HG03045 (cell line): Measurements from ENCODE around the gene CASKIN1.
"Not testable (repeated sequence)": the region's sequence is repeated elsewhere in the genome, so short reads cannot be mapped to it uniquely, and the experiment has no call there.

Experiments used
- ATAC-seq: cut with Tn5 transposase; IDR thresholded peaks from one replicate; pipeline ENCODE4 v1.9.1; 2021; ENCODE audit warnings: mild to moderate bottlenecking, moderate library complexity; ENCODE audit not compliant: unreplicated experiment

Gene CASKIN1

DNA sequence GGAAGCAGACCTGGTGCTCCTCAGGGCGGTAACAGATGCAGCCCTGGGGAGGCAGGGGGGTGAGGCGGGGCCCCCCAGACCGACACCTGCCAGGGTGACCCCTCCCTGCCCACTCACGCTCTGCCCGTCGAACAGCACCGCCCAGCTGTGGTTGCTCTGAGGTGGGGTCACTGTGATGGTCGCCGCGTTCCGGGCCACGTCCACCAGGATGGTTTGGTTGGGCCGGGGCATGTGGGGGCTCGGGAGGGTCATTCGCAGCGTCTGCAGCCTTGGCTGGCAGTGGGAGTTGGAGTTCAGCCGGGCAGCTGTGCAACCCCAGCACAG, 13.6 kb upstream of the CASKIN1 start:
- no peak for ATAC-seq

GRCh38 chr16:2209258-2210008, 13.0 kb upstream of the CASKIN1 start:
- ATAC-seq = no peak

DNA sequence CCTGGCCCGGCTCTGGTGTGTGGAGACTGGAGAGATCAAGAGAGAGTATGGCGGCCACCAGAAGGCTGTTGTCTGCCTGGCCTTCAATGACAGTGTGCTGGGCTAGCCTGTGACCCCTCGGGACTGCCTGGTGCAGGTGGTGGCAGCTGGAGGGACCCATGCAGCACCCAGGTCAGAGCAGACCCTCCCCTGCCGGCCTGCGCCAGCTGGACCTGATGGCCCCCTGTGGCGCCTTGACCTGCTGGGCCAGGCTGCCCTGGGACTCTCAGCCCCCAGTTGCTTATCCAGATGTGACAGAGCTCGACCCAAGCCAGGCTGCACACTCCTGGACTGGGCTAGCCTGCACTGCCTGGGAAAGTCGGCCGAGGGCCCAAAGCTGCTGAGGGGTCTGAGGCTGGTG, 12.4 kb upstream of the CASKIN1 start:
- no peak for ATAC-seq

GRCh38 chr16:2208308-2208707, 11.9 kb upstream of the CASKIN1 start:
- no peak for ATAC-seq

DNA sequence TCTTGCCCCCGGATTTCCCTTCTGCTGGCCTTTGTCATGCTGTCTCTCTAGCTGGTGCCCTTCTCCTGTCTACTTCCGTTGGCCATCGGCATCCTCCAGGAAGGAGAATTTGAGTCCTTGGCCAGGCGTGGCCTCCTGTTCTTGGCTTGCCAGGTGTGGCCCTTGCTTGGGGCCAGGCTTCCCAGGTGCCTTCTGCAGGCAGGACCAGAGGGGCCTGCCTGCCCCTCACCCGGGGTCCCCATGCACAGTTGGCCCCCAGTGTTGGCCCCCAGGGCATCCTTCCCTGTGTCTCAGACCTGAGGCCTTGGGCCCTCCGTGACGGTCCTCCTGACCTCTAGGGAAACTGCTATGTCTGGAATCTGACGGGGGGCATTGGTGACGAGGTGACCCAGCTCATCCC, 11.5 kb upstream of the CASKIN1 start:
- no peak for ATAC-seq

DNA sequence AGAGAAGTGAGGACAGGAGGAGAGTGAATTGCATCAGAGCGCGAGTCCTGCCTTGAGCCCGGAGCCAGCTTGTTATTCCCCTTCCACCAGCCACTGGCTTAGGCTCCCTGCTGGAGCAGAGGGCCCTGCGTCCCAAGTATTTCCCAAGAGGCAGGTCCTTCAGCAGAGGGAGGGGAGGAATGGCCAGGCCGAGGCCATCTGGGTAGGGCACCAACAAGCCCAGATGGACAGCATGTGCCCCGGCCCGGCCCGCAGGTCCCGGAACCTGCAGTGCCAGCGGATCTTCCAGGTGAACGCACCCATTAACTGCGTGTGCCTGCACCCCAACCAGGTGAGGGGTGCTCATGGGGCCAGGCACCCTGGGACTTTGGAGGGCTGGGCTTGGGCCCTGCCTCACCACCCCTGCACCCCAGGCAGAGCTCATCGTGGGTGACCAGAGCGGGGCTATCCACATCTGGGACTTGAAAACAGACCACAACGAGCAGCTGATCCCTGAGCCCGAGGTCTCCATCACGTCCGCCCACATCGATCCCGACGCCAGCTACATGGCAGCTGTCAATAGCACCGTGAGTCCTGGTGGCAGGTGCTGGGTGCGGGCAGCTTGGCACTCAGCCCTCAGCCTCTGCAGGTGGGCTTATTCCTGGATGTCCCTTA, 10.5 kb upstream of the CASKIN1 start:
- ATAC-seq = no peak

DNA sequence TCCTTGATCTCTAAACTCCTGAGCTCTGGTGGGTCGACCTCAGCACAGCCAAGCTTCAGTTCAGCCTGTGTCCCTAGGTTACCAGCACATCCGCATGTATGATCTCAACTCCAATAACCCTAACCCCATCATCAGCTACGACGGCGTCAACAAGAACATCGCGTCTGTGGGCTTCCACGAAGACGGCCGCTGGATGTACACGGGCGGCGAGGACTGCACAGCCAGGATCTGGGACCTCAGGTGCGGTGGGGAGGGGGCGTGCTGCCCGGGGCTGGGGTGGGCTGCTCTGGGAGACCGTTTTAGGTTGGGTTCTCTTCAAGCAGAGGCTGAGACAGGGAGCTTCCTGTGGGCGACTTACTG, 10.0 kb upstream of the CASKIN1 start:
- ATAC-seq = no peak

DNA sequence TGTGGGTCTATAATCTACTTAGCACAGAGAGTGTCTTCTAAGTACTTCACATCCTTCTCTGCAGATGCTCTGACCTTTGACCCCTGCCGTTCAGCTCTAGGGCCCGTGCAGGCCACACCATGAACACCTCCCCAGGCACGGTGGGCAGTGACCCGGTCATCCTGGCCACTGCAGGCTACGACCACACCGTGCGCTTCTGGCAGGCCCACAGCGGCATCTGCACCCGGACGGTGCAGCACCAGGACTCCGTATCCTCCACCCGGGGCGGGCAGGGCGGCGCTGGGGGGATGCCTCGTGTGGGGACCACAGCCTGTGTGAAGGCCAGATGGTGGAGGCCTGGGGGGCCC, 9.5 kb upstream of the CASKIN1 start:
- peak; percentile 3 for ATAC-seq

DNA sequence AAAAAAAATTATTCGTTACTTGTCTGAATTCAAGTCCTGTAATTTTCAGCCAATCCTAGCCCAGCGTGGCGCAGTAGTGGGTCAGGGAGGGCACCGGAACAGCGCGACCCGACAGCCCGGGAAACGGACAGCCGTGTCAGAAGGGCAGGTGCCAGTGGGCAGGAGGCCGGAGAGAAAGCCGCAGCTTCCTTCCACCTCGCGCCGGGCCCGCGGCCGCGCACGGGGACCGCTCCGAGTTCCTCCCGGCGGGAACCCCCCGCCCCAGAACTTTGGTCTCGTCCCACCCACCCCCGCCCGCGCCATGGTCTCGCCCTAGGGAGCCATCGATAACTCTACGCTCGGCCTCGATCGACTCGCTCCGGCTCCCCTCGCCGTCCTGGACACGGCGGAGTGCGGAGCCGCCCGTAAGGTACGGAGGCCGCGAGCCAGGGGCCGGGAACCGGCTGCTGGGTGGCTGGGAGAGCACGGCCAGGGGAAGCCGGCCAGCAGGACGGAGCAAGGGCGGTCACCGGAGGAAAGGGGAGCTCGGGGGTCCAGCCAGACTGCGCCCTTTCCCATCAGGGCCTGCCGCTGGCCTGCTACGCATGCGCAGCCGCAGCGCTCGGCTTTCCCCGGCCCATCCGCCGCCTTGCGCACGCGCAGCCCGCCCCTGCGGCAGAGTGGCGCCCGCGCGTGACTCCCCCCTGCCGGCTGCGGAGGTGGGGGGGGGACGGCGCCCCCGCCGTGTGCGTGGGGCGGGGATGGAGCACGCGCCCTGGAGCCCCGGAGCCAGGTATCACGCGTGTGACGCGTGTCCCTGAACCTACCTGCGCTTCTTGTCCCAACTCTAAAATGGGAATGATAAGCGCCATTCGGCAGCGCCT, 8.9 kb upstream of the CASKIN1 start, which contains the start of gene MLST8:
Gene MLST8, plus strand, starts transcription at position 351 of the 863 bp plus-strand sequence. CDS start 632 bp downstream, outside the sequence.
- peak; percentile 62 for ATAC-seq

- no peak for ATAC-seq
Measured at GRCh38 chr16:2204416-2205103, 8.2 kb upstream of the CASKIN1 start.

DNA sequence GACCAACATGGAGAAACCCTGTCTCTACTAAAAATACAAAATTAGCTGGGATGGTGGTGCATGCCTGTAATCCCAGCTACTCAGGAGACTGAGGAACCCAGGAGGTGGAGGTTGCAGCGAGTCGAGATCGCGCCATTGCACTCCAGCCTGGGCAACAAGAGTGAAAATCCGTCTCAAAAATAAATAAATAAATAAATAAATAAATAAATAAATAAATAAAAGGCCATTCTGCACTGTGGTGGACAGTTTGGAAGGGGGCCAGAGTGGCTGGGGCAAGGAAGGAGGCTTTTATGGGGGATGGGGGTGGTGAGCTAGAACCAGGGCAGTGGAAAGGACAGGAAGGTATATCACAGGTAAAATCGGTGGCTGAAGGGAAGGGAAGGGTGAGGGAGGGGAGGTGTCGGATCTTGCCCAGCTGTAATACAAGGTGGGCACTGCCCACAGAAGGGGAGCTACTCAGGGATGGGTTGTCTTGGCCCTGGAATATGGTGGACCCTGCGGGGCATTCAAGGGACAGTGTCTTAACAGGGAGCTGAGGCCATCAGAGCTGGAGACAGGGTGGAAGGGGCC, 6.8 kb upstream of the CASKIN1 start:
- ATAC-seq = not testable (repeated sequence)

DNA sequence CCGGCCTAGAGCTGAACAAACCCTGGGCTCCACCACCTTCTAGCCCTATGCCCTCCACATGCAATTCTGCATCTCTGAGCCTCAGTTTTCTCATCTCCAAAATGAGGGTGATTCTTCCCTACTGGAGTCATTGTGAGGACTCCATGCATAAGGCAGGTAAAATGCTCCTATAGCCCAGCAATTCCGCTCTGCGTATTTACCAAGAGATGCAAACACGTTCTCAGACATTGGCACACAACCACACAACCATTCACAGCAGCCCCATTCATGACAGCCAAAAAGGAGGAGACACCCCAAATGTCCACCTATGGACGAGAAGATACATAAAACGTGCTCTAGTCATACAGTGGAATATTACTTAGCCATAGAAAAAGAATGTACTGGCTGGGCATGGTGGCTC, 3.9 kb upstream of the CASKIN1 start:
- ATAC-seq = no peak

DNA sequence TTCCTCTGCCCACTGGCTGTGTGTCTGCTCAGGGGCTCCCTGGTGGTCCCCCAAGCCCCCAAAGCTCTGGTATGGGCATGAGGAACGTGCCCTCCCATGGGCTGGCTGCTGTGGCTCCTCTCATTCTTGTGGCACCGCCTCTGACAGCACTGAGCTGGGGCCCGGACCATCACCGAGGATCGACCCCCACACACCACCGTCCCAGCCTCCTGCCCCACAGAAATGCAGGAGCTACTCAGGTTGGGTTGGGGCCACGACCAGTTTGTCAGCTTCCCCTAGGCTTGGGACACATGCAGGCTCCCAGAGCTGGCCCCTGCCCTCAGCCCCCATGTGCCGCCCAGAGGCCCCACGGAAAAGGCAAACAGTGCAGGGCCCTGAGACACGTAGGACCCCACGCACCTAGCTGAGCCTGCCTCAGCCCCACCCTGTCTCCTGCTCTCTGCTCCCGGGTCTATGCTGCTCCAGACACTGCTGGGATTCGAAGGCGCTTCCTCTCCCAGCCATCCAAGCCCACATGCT, 3.3 kb upstream of the CASKIN1 start:
- ATAC-seq = no peak

DNA sequence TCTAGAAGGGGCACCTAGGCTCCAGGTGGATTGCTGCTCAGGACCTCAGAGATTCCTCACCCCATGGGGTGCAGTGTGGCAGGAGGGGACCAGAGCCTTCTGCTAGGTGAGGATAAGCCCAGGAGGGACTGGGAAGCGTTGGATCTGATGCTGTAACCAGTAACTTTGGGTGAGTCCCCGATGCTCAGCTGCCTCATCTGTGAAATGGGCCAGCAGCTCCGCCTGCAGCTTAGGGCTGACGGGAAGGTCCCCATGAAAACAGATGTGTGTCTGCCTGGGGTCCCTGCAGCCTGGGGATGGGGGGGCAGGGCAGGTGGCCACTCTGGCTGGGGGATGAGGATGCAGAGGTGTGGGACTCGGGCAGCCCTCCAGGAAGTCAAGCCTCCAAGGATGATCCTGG, 2.7 kb upstream of the CASKIN1 start:
- no peak for ATAC-seq

GRCh38 chr16:2198283-2198682, 1.9 kb upstream of the CASKIN1 start:
- ATAC-seq = no peak

DNA sequence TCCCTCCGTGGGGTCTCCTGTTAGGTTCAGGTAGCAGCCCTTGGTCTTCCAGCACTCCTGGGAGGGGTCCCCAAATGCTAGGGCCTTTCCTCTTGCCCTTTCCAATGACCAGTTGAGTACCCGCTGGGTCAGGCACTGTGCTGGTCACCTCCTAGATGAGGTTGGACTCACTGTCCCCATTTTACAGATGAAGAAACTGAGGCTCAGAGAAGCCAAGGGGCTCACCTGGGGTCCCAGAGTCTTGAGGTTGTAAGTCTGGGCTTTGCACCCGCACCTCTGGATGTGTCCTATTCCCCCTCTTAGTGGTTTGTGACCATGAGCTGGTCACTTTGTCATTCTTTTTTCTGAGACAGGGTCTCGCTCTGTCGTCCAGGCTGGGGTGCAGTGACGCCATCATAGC, 1.4 kb upstream of the CASKIN1 start:
- no peak for ATAC-seq

GRCh38 chr16:2196981-2197511, 641 bp upstream of the CASKIN1 start:
- no peak for ATAC-seq

GRCh38 chr16:2195322-2196161, 863 bp downstream of the CASKIN1 start:
- ATAC-seq = no peak

DNA sequence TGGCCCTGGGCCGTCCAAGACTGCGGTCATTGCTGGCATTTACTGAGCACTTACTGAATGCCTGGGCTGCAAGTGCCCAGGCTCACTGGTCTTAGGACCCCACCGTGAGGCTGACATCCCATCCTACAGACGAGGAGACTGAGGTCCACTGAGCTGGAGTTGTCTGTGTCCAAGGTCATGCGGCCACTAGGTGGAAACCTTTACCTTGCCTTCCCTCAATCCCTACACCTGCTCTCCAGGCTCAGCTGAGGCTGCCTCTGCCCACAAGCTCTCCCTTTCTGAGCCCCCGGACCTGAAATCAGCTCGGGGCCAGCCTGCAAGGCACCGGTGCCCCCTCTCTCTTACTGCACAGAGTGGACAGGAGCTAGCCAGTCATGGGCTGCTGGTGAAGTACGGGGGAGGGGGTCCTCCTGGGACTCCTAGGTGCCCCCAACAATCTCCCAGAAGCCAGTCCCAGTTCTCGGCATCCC, 1.5 kb downstream of the CASKIN1 start:
- no peak for ATAC-seq
